Brain microvascular endothelial cell (primary cell): ENCODE results near the gene PAK5.

Experiments
- DNase-seq: peaks from one replicate; pipeline ENCODE4 v3.0.0-alpha.2; 2020
- H3K27ac ChIP-seq: fragments of 250-450 bp; sonication (Bioruptor Pico); 2 replicates; pipeline ENCODE4 v1.5.1; 2020; ENCODE audit warnings: mild to moderate bottlenecking, moderate library complexity
- H3K27me3 ChIP-seq: fragments of 250-450 bp; sonication (Bioruptor Pico); replicated peaks from 2 replicates; pipeline ENCODE4 v1.5.1; 2020; ENCODE audit warnings: mild to moderate bottlenecking
- H3K36me3 ChIP-seq: fragments of 250-450 bp; sonication (Bioruptor Pico); replicated peaks from 2 replicates; pipeline ENCODE4 v1.5.1; 2020; ENCODE audit warnings: mild to moderate bottlenecking
- H3K4me3 ChIP-seq: 2 replicates; pipeline ENCODE4 v1.5.1; 2011; ENCODE audit warnings: low read depth, mild to moderate bottlenecking, control low read depth, low read length, moderate library complexity
- in situ Hi-C: cut with HindIII; loops from 2 replicates; pipeline ENCODE4 v1.10.0; 2017; ENCODE audit warnings: low sequenced_read_pairs, low pct_ligation_motif_present
- TF ChIP-seq, protein P1 (sequence below): IDR thresholded peaks from 2 replicates; pipeline ENCODE4 v1.5.1; 2011; ENCODE audit warnings: low read depth, mild to moderate bottlenecking, moderate library complexity, low read length, control low read depth, inconsistent platforms; ENCODE audit errors: missing control alignments

The PAK5 gene

DNA sequence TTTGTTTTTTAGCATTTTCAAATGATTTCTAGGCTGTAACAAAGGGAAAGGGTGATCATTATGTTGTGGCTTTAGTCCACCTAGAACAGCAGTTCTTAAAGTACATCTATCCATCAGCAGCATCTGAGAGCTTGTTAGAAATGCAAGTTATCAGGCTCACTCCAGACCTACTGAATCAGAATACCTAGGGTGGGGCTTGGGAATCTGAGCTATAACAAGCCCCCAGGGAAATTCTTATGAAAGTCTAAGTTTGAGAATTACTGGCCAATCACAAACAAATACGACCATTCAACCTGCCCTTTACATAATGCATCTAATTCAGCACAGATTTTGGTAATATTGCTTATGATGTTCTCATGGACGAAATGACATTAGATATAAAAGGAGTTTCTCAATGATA lies 201.0 kb downstream of the PAK5 start:
- Histone ChIP-seq H3K27ac (no peak overlapping the region), H3K4me3 (no peak overlapping the region), H3K36me3 (no peaks in the 10 kb centered on the region), H3K27me3 (no peaks in the 10 kb centered on the region)
- in situ Hi-C loops: no loop called here
- no peak for DNase-seq
- TF ChIP-seq, protein P1, sequence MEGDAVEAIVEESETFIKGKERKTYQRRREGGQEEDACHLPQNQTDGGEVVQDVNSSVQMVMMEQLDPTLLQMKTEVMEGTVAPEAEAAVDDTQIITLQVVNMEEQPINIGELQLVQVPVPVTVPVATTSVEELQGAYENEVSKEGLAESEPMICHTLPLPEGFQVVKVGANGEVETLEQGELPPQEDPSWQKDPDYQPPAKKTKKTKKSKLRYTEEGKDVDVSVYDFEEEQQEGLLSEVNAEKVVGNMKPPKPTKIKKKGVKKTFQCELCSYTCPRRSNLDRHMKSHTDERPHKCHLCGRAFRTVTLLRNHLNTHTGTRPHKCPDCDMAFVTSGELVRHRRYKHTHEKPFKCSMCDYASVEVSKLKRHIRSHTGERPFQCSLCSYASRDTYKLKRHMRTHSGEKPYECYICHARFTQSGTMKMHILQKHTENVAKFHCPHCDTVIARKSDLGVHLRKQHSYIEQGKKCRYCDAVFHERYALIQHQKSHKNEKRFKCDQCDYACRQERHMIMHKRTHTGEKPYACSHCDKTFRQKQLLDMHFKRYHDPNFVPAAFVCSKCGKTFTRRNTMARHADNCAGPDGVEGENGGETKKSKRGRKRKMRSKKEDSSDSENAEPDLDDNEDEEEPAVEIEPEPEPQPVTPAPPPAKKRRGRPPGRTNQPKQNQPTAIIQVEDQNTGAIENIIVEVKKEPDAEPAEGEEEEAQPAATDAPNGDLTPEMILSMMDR: no peak

DNA sequence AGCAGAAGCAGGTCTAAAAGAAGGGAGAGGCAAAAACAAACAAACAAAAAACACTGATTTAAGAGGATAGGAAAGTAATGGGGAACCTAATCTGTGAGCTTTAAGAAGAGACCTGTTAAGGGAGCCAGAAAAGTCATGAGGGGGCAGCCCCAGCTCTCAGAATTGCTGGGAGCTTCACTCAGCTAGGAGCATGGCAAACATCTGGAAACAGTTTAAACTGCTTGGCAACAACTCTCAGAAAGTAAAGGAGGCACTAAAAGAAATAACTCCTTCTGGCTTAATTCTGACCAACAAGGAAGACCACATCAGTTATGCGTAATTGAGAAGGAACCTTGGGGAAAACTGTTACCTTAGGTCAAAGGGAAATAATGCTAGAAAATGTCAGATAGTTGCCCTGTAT lies 203.1 kb downstream of the PAK5 start:
- Histone ChIP-seq H3K36me3 (no peaks in the 10 kb centered on the region), H3K4me3 (no peak overlapping the region), H3K27me3 (no peaks in the 10 kb centered on the region), H3K27ac (no peak overlapping the region)
- TF ChIP-seq, protein P1: no peak
- in situ Hi-C loops: no loop called here
- DNase-seq: no peak

DNA sequence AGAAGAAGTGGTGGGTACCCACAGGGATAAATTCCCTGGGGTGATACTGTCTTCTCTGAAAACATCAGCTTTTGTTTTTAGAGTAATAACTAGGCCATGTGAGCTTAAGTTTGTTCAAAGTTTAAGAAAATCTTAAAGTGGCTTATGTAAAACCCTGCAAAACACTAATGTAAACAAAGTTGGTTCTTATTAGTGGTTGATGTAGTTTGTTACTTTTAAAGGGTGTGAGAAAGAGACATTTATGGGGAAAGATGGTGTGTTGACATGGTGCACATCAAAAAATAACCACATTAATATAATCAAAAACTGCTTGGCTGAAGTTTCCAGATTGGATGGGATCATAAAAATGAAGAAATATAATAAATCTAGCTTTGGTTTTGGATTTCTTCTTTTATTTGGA lies 204.5 kb downstream of the PAK5 start:
- Histone ChIP-seq H3K36me3 (no peaks in the 10 kb centered on the region), H3K27ac (no peak overlapping the region), H3K27me3 (no peaks in the 10 kb centered on the region), H3K4me3 (no peak overlapping the region)
- TF ChIP-seq, protein P1: no peak
- in situ Hi-C loops: no loop called here
- DNase-seq: no peak

DNA sequence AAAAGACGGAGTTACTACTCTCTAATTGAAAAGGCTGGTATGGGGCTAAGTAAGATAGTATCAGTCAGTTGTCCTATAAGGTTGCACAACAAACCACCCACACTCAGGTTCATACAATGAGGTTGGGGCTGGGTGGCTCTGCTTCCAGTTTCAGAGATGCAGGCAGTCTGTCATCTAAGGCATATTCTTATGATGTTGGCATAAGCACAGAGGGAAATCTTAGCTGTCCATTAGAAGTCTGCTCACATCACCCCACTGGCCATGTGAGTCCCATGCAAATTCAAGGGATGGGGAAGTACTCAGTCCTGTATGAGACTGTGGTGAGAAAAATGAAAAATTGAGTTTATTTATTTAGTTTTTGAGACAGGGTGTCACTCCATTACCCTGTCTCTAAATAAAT lies 205.9 kb downstream of the PAK5 start:
- in situ Hi-C loops: no loop called here
- H3K4me3 ChIP-seq: no peak overlapping the region
- TF ChIP-seq, protein P1: no peak
- H3K27ac ChIP-seq: no peak overlapping the region
- no peak for DNase-seq
- H3K36me3 ChIP-seq: no peaks in the 10 kb centered on the region
- H3K27me3 ChIP-seq: no peaks in the 10 kb centered on the region

DNA sequence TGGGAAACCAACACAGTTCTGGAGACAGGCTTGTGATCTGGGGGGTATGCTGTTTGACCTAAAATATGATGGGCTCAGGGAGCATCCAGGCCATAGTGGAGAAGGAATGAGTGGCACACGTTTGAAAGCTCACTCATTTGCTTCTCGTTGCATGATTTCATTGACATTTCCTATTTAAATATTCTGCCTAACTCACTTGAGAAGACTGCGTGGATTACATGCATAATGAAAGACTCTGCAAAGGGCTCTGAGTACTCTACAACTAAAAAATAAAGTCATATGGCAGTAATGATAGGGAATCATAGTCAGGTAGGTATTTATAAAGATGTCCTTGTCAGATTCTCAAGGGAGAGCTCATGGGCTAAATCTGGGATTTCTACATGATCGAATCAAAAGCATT lies 206.6 kb downstream of the PAK5 start:
- in situ Hi-C loops: no loop called here
- H3K36me3 ChIP-seq: no peaks in the 10 kb centered on the region
- TF ChIP-seq, protein P1: no peak
- DNase-seq: no peak
- H3K27me3 ChIP-seq: no peaks in the 10 kb centered on the region
- no peak overlapping the region for H3K27ac ChIP-seq
- no peak overlapping the region for H3K4me3 ChIP-seq

DNA sequence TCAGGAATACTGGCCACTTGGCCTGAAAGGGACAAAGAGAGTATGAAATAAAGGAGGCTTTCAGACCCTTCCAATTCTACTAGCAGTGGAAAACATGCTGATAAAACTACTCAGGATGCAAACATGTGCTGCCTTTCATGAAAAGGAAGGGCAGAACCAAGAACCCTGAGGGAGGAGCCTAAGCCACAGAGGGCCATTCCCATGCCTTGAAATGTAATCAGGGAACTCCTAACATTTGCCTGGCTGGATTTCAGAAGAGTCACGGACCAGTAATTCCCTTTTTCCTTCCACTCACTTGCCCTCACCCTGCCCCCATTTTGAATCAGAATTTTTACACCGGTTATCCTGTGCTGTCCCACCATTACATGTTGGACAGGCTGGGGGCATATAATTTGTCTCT lies 208.3 kb downstream of the PAK5 start:
- Histone ChIP-seq H3K4me3 (no peak overlapping the region), H3K27ac (no peak overlapping the region), H3K27me3 (no peaks in the 10 kb centered on the region), H3K36me3 (no peaks in the 10 kb centered on the region)
- in situ Hi-C loops: no loop called here
- DNase-seq: no peak
- TF ChIP-seq, protein P1: no peak
